GM19240 (cell line): ENCODE results near the gene RPS18.
A peak's percentile ranks its signal among the peaks of the same experiment; 100 is the strongest.
"Not testable (repeated sequence)": the region's sequence is repeated elsewhere in the genome, so short reads cannot be mapped to it uniquely, and the experiment has no call there.

Experiments
- DNase-seq: peaks from one replicate; pipeline ENCODE4 v3.0.0; 2011; ENCODE audit warnings: low spot score; ENCODE audit not compliant: insufficient read length

RPS18 gene

DNA sequence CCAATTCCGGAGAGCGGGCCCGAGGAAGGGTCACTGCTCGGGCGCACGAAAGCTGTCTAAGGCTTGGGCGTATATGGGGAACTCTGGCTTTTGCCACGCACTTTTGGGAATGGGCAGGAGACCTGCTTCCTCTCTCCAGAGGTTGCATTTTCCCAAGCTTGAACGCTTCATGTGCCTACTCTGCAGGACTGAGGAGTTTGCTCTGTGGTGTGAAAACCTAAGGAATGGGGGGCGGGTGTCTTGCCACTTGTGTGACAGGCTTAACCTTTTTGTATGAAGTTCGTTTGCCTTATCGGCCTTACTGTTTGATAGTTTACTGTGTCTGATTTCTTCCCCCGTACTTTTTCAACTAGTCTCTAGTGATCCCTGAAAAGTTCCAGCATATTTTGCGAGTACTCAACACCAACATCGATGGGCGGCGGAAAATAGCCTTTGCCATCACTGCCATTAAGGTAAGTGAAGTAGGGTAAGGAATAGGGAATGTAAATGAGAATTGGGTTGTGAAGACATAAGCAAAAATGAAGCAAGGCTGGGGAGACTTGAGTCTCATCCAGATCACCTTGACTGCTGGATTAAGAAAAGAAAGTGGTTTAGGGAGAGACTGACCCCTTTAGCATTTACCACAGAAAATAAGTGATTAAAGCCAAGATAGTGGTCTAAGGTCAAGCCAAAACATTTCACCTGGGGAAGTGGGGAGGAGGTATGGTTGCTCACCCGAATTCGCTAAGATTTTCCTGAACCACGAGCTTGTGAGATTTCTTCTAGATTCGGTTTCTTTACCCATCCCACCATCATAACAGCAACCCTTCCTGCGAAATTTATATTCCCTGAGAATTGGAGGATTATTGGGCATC is 627 bp downstream of the RPS18 start:
- no peak for DNase-seq

- no peak for DNase-seq
These were observed 1.5 kb downstream of the RPS18 start for GRCh38 chr6:33273129-33273923.

DNA sequence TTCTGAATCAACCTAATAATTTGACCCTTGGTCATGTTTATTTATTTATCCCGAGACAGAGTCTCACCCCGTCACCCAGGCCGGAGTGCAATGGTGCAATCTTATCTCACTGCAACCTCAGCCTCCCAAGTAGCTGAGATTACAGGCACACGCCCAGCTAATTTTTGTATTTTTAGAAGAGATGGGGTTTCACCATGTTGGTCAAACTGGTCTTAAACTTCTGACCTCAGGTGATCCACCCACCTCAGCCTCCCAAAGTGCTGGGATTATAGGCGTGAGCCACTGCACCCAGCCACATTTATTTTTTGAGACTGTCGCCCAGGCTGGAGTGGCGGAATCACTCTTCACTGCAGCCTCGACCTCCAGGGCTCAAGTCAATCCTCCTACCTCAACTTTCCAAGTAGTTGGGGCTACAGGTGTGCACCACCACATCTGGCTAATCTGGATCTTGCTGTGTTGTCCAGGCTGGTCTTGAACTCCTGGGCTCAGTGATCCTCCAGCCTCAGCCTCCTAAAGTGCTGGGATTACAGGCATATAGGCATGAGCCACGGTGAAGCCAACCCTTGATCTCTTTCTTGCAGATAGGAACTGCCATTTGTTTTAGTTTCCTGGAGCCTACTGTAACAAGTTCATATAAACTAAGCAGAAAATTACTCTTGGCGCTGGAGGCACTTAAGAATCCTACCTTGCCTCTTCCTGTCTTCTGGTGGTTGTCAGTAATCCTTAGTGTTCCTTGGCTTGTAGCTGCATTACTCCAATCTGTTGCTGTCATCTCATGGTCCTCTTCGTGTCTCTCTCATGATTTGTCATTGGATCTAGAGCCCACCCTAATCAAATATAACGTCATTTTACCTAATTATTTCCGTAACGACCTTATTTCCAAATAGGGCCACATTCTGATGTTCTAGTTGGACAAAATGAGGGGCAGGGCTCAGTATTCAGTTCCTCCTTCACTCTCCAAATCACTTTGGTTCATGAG is 2.3 kb downstream of the RPS18 start:
- no peak for DNase-seq

DNA sequence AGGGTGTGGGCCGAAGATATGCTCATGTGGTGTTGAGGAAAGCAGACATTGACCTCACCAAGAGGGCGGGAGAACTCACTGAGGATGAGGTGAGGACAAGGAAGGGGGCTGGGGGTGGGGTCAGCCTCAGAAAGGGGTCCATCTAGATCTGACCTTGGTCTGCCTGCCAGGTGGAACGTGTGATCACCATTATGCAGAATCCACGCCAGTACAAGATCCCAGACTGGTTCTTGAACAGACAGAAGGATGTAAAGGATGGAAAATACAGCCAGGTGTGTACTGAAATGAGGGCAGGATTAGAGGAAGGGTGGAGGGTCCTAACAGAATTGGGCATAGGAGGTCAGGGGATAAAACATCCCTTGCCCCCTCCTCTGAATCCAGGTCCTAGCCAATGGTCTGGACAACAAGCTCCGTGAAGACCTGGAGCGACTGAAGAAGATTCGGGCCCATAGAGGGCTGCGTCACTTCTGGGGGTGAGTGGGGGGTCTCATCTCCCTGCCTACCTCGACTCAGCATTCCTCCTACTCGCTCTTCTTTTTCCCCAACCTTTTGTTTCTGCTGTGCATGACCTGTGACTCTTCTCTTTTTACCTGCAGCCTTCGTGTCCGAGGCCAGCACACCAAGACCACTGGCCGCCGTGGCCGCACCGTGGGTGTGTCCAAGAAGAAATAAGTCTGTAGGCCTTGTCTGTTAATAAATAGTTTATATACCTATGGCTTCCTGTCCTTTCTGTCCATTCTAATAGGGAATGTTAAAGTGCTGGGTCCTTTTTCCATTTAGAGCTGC is 4.1 kb downstream of the RPS18 start:
- DNase-seq: not testable (repeated sequence)

DNA sequence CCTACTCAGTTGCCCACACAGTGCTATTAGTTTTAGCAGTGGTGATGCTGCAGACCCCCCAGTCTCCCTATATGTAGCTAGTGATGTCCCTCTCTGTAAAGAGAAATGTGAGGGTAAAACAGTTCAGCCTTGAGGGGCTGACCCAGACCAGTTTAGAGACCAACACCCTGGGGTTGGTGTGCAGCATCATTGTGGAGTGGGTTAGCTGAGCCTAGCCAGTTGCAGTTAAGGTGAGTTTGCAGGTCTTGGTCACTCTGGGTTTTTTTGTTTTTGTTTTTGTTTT is 4.6 kb downstream of the RPS18 start:
- no peak for DNase-seq

GRCh38 chr6:33276864-33277662 is 5.2 kb downstream of the RPS18 start, which contains the start of gene B3GALT4:
Gene B3GALT4, plus strand, starts transcription at chr6:33277123. Its CDS starts 297 bp downstream, at chr6:33277420.
- DNase-seq: no peak

- DNase-seq: no peak
These were observed 6.0 kb downstream of the RPS18 start for GRCh38 chr6:33277663-33278391.

- DNase-seq: no peak
These were observed 6.5 kb downstream of the RPS18 start for GRCh38 chr6:33278392-33278741.

DNA sequence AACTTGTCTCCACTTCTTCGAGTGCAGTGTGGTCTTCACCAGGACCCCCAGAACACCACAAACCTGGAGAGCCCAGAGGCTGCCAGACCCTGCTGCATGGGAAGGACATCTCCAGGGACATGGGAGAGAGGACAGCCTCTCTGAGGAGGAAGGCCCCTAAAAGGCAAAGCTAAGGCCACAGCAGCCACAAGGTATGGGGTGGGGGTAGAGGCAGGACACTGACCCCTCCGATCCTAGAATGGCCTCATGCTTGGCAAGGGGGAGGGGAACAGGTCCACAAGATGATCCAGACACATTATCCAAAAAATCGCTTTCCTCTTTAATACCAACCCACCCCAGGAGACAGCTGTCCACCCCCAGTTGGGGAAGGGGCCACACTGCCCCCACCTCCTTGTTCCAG is 6.9 kb downstream of the RPS18 start:
- DNase-seq: no peak

DNA sequence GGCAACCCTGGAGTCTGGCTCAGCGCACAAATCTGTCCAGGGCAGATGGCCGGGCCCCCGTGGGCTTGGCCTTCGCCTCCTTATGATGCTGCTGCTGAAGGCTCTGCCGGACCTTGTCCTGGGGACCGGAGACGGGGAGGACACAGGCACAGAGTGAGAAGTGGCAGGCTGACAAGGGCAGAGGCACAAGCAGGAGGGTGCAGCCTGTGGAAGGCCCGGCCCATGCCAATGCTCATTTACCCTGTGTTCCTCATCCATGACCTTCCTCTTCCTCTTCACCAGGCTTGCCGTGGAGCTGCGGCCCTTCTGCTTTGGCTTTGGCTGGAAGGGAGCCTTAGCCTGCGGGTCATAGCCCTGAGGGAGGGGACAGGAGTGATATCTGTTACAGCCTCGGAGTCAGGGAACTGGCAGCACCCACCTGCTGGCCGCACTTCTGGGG is 7.4 kb downstream of the RPS18 start:
- no peak for DNase-seq

GRCh38 chr6:33279971-33280511 is 8.2 kb downstream of the RPS18 start:
- DNase-seq: no peak

GRCh38 chr6:33280539-33280938 is 8.7 kb downstream of the RPS18 start:
- no peak for DNase-seq

- DNase-seq: not testable (repeated sequence)
These were observed 13.3 kb downstream of the RPS18 start for GRCh38 chr6:33285214-33285613.

- DNase-seq: no peak
These were observed 15.4 kb downstream of the RPS18 start for GRCh38 chr6:33286946-33287914.

GRCh38 chr6:33288141-33288920 is 16.5 kb downstream of the RPS18 start:
- DNase-seq: no peak

DNA sequence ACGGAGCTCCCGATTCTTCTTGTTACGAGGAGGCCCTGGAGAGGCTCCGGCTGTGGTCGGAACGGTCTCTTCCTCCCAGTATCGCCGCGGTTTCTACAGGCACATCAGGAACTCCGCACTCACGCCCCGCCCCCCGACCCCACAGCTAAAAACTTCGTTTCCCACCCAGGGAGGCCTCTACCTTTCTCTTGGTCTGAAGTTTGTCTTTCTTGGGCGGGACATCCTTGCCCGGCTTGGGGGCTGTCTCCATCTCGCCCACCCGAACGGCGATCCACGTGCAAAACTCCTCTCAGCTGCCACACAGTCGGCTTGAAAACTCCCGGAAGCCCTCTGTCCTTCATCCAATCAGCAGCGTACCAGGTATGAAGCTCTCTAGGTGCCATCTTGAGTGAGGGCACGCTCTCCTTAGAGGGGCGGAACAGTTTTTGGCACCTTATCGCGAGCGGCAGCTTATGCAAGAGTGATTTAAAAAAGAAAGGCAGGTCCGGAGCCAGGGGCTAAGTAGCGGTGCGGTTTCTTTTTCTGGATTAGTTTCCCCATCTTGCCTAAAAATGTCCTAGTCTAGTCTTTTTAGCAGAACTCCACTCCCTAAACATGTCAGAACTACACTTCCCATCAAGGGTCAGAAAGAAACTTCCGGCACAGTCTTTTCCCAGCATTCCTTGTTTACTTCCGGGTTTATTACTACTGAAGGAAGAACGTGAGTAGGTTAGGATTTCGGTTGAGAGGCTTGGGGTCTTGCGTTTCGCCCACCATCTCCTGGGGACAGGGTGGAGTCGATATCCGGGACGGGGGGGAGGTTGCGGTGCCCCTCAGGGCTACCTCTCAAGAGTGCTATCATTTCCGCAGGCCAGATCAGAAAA is 17.3 kb downstream of the RPS18 start, which contains the start of the genes PFDN6 and WDR46:
Gene PFDN6, plus strand, starts transcription at position 681 of the 863 bp plus-strand sequence. CDS start 256 bp downstream, outside the sequence.
Gene WDR46, minus strand, starts transcription at position 319 of the 863 bp plus-strand sequence. Its CDS starts 69 bp downstream, at position 250.
- peak; percentile 85 for DNase-seq
